Measurements from ENCODE around the gene PLCB1. TPM values are rescaled to one million over a fixed set of nuclear protein-coding genes. Genes with fewer than 3 reads are reported as not detected.
"Not testable (repeated sequence)": the region's sequence is repeated elsewhere in the genome, so short reads cannot be mapped to it uniquely, and the experiment has no call there.

The PLCB1 gene
- total RNA-seq, 1 donor from 2014 or later: 7.2 TPM

GRCh38 chr20:8808202-8808535 is 676.1 kb downstream of the PLCB1 start:
- intact Hi-C loops (cut with DNase I): no loop called here
- DNase-seq (ENCODE audit: missing footprints): no peak
- ATAC-seq: no peak

GRCh38 chr20:8809107-8809953 is 677.3 kb downstream of the PLCB1 start:
- ATAC-seq (no peak), DNase-seq (ENCODE audit: missing footprints) (no peak)
- intact Hi-C loops (cut with DNase I): no loop called here

GRCh38 chr20:8811801-8812594 is 679.9 kb downstream of the PLCB1 start:
- DNase-seq (ENCODE audit: missing footprints) (no peak), ATAC-seq (no peak)
- intact Hi-C loops (cut with DNase I): no loop called here

GRCh38 chr20:8812817-8813216 is 680.8 kb downstream of the PLCB1 start:
- DNase-seq (ENCODE audit: missing footprints): no peak
- intact Hi-C loops (cut with DNase I): no loop called here
- peak; percentile 26 for ATAC-seq

- DNase-seq (ENCODE audit: missing footprints) (no peak), ATAC-seq (no peak)
- intact Hi-C loops (cut with DNase I): no loop called here
Measured at GRCh38 chr20:8815208-8815607, 683.1 kb downstream of the PLCB1 start.

GRCh38 chr20:8829256-8829655 is 697.2 kb downstream of the PLCB1 start:
- intact Hi-C loops (cut with DNase I): no loop called here
- no peak for ATAC-seq
- no peak for DNase-seq (ENCODE audit: missing footprints)

GRCh38 chr20:8834294-8834693 is 702.2 kb downstream of the PLCB1 start:
- DNase-seq (ENCODE audit: missing footprints); ATAC-seq; intact Hi-C loops (cut with DNase I): not testable (repeated sequence)

GRCh38 chr20:8834851-8835250 is 702.8 kb downstream of the PLCB1 start:
- no peak for DNase-seq (ENCODE audit: missing footprints)
- intact Hi-C loops (cut with DNase I): no loop called here
- ATAC-seq: no peak

- DNase-seq (ENCODE audit: missing footprints) (no peak), ATAC-seq (no peak)
- intact Hi-C loops (cut with DNase I): no loop called here
Measured at GRCh38 chr20:8837396-8837795, 705.3 kb downstream of the PLCB1 start.

- intact Hi-C loops (cut with DNase I): no loop called here
- ATAC-seq: no peak
- no peak for DNase-seq (ENCODE audit: missing footprints)
Measured at GRCh38 chr20:8842525-8842924, 710.5 kb downstream of the PLCB1 start.

- intact Hi-C loops (cut with DNase I): no loop called here
- DNase-seq (ENCODE audit: missing footprints) (no peak), ATAC-seq (no peak)
Measured at GRCh38 chr20:8844179-8844578, 712.1 kb downstream of the PLCB1 start.

GRCh38 chr20:8849990-8850389 is 717.9 kb downstream of the PLCB1 start:
- ATAC-seq: no peak
- intact Hi-C loops (cut with DNase I): loop anchor here (10.0 kb wide), 2 partner anchors 125 to 325 kb away; no protein-coding TSS in a partner anchor
- DNase-seq (ENCODE audit: missing footprints): no peak

GRCh38 chr20:8851446-8851845 is 719.4 kb downstream of the PLCB1 start:
- no peak for ATAC-seq
- intact Hi-C loops (cut with DNase I): loop anchor here (10.0 kb wide), 2 partner anchors 123 to 323 kb away; no protein-coding TSS in a partner anchor

GRCh38 chr20:8851919-8852318 is 719.9 kb downstream of the PLCB1 start:
- ATAC-seq; DNase-seq (ENCODE audit: missing footprints): not testable (repeated sequence)
- intact Hi-C loops (cut with DNase I): loop anchor here (2.0 to 10.0 kb wide), 3 partner anchors 61 to 323 kb away; no protein-coding TSS in a partner anchor

More at GRCh38 chr20:8851446-8851845, 719.4 kb downstream of the PLCB1 start:
- DNase-seq (ENCODE audit: missing footprints): no peak

- DNase-seq (ENCODE audit: missing footprints): not testable (repeated sequence)
Measured at GRCh38 chr20:8853211-8853610, 721.1 kb downstream of the PLCB1 start.

GRCh38 chr20:8853805-8854338 is 721.8 kb downstream of the PLCB1 start:
- DNase-seq (ENCODE audit: missing footprints) (no peak), ATAC-seq (peak; percentile 81)
- intact Hi-C loops (cut with DNase I): loop anchor here (2.0 to 10.0 kb wide), 7 partner anchors 47 to 505 kb away; partner anchors contain the start of gene PLCB4

More at GRCh38 chr20:8853211-8853610, 721.1 kb downstream of the PLCB1 start:
- intact Hi-C loops (cut with DNase I): loop anchor here (2.0 to 10.0 kb wide), 3 partner anchors 62 to 322 kb away; no protein-coding TSS in a partner anchor
- not testable (repeated sequence) for ATAC-seq

- DNase-seq (ENCODE audit: missing footprints): peak; percentile 70
- peak; percentile 90 for ATAC-seq
Measured at GRCh38 chr20:8854571-8854970, 722.5 kb downstream of the PLCB1 start.

GRCh38 chr20:8855315-8855714 is 723.2 kb downstream of the PLCB1 start:
- ATAC-seq (peak; percentile 66), DNase-seq (ENCODE audit: missing footprints) (no peak)
- intact Hi-C loops (cut with DNase I): loop anchor here (2.0 to 10.0 kb wide), 6 partner anchors 45 to 503 kb away; partner anchors contain the start of gene PLCB4

More at GRCh38 chr20:8854571-8854970, 722.5 kb downstream of the PLCB1 start:
- intact Hi-C loops (cut with DNase I): loop anchor here (2.0 to 10.0 kb wide), 6 partner anchors 46 to 504 kb away; partner anchors contain the start of gene PLCB4

GRCh38 chr20:8856668-8857067 is 724.6 kb downstream of the PLCB1 start:
- DNase-seq (ENCODE audit: missing footprints): no peak
- intact Hi-C loops (cut with DNase I): loop anchor here (10.0 kb wide), 2 partner anchors 118 to 318 kb away; no protein-coding TSS in a partner anchor
- no peak for ATAC-seq
